ENCODE results near the gene BMERB1. TPM values are rescaled to one million over a fixed set of nuclear protein-coding genes. Genes with fewer than 3 reads are reported as not detected.

BMERB1 gene
- total and polyA plus RNA-seq, 2 experiments from 2014 or later, result 7.3 to 10.3 TPM

DNA sequence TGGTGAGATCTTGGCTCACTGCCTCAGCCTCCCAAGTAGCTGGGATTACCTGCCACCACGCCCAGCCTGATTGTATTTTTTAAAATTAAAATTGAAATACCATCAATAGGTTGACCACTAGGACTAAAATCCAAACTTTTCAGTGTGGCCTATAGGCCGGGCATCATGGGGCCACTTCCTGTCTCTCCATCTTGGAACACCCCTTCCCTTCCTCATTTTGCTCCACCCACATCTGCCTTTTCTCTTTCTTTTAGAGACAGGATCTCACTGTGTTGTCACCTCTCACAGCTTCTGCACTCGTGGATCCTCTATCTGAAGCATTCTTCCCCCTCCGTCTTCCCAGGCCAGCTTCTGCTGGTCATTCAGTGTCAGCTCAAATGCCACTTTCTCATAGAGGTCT is 57.0 kb downstream of the BMERB1 start:
- H3K79me2 ChIP-seq, result no peaks in the 10 kb centered on the region
- no peaks in the 10 kb centered on the region for H3K9me3 ChIP-seq (ENCODE audit: low read depth)
- no peaks in the 10 kb centered on the region for H3K9me2 ChIP-seq (replicated peaks; ENCODE audit: insufficient read depth)
- no peaks in the 10 kb centered on the region for H3K4me1 ChIP-seq (ENCODE audit: insufficient read depth)
- TF ChIP-seq, protein P1, sequence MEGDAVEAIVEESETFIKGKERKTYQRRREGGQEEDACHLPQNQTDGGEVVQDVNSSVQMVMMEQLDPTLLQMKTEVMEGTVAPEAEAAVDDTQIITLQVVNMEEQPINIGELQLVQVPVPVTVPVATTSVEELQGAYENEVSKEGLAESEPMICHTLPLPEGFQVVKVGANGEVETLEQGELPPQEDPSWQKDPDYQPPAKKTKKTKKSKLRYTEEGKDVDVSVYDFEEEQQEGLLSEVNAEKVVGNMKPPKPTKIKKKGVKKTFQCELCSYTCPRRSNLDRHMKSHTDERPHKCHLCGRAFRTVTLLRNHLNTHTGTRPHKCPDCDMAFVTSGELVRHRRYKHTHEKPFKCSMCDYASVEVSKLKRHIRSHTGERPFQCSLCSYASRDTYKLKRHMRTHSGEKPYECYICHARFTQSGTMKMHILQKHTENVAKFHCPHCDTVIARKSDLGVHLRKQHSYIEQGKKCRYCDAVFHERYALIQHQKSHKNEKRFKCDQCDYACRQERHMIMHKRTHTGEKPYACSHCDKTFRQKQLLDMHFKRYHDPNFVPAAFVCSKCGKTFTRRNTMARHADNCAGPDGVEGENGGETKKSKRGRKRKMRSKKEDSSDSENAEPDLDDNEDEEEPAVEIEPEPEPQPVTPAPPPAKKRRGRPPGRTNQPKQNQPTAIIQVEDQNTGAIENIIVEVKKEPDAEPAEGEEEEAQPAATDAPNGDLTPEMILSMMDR (IDR thresholded peaks at IDR 0.05; ENCODE audit: poor library complexity), result no peak
- TF ChIP-seq EZH2phosphoT487 (IDR thresholded peaks at IDR 0.05; ENCODE audit: low read depth, severe bottlenecking, unreplicated experiment) (no peak), EZH2 (IDR thresholded peaks at IDR 0.05; ENCODE audit: borderline replicate concordance) (no peak)
- H2AFZ ChIP-seq, result no peak overlapping the region
- no peak overlapping the region for H3K27ac ChIP-seq
- no peak overlapping the region for H3K4me2 ChIP-seq
- no peak overlapping the region for H3K4me3 ChIP-seq
- H3K27me3 ChIP-seq, result no peaks in the 10 kb centered on the region
- no peaks in the 10 kb centered on the region for H4K20me1 ChIP-seq (ENCODE audit: insufficient read depth, poor library complexity, severe bottlenecking)
- DNase-seq (ENCODE audit: low spot score), result no peak
- 94% methylated on average over 4 of the region's 4 CpGs for WGBS (ENCODE audit: low lambda C conversion rate, missing lambda C conversion rate)
- no peaks in the 10 kb centered on the region for H3K36me3 ChIP-seq (replicated peaks; ENCODE audit: insufficient read depth, low read depth)

DNA sequence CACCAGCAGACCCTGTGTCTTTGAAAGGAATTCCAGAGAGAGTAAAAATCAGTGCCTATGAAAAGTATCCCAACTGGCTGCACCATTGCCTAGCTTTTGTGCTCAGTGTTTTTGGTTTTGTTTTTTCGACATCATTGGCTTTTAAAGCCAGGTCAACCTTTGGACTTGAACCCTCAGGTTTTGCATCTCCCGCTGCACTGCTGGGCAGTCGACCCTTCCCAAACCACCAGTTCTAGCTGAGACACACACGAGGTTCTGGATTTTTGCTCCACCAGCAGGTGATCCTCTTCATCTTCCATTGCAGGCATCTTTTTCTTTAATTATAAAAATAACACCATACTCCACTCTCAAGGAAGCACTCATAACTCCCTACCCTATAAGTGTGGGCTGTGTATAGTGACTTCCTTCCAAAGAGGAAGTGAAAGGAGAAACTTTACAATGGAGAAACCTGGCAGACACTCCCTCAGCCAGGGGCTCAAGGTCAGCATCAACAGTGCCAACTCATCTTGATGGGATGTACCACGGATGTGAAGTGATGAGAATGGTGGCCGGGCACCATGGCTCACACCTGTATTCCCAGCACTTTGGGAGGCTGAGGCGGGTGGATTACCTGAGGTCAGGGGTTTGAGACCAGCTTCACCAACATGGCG is 57.8 kb downstream of the BMERB1 start:
- no peaks in the 10 kb centered on the region for H3K9me2 ChIP-seq (replicated peaks; ENCODE audit: insufficient read depth)
- no peak overlapping the region for H3K27ac ChIP-seq
- H3K4me2 ChIP-seq, result no peak overlapping the region
- H3K4me1 ChIP-seq (ENCODE audit: insufficient read depth), result no peaks in the 10 kb centered on the region
- H3K4me3 ChIP-seq, result no peak overlapping the region
- no peaks in the 10 kb centered on the region for H3K9me3 ChIP-seq (ENCODE audit: low read depth)
- DNase-seq (ENCODE audit: low spot score), result no peak
- no peak overlapping the region for H2AFZ ChIP-seq
- H3K27me3 ChIP-seq, result no peaks in the 10 kb centered on the region
- no peaks in the 10 kb centered on the region for H3K79me2 ChIP-seq
- H3K36me3 ChIP-seq (replicated peaks; ENCODE audit: insufficient read depth, low read depth), result no peaks in the 10 kb centered on the region
- WGBS (ENCODE audit: low lambda C conversion rate, missing lambda C conversion rate), result 83% methylated on average over 8 of the region's 8 CpGs
- TF ChIP-seq EZH2phosphoT487 (IDR thresholded peaks at IDR 0.05; ENCODE audit: low read depth, severe bottlenecking, unreplicated experiment) (no peak), EZH2 (IDR thresholded peaks at IDR 0.05; ENCODE audit: borderline replicate concordance) (no peak)
- TF ChIP-seq, protein P1 (IDR thresholded peaks at IDR 0.05; ENCODE audit: poor library complexity), result no peak
- H4K20me1 ChIP-seq (ENCODE audit: insufficient read depth, poor library complexity, severe bottlenecking), result no peaks in the 10 kb centered on the region

DNA sequence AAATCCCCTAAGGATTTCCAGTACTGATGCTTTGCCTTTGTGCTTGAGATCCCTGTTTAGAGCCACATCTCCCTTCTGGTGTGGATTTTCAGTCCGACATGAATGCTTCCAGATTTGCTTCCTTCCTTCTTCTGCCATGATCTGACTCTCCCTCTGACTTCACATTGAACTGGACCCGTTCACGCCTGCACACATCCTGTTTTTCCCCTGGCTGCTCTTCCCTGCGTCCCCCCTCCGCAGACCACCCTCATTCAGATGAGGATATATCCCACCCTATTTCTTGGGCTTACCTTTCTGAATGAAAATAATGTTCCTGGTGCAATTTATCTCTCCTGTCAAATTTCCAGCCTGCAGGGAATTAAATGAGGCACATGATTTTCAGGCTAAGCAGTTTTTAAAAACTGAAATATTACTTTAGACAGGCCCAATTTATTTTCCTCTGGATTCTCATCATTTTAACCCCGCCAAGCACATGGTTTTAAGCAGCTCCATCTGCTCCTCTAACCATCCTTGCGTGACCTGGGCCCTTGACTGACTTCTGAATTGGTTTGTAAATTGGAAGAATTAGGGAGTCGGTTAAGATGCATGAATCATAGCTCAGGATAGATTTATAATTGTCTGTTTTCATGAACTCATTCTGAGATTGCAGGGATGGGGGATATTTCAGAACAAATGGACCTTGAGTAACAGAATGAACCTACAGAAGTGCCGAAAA is 59.2 kb downstream of the BMERB1 start:
- 79% methylated on average over 9 of the region's 9 CpGs for WGBS (ENCODE audit: low lambda C conversion rate, missing lambda C conversion rate)
- Histone ChIP-seq H3K36me3 (replicated peaks; ENCODE audit: insufficient read depth, low read depth) (no peaks in the 10 kb centered on the region), H3K79me2 (no peaks in the 10 kb centered on the region), H3K9me3 (ENCODE audit: low read depth) (no peaks in the 10 kb centered on the region), H3K4me1 (ENCODE audit: insufficient read depth) (no peaks in the 10 kb centered on the region), H4K20me1 (ENCODE audit: insufficient read depth, poor library complexity, severe bottlenecking) (no peaks in the 10 kb centered on the region), H3K4me2 (no peak overlapping the region), H2AFZ (no peak overlapping the region), H3K4me3 (no peak overlapping the region), H3K9me2 (replicated peaks; ENCODE audit: insufficient read depth) (no peaks in the 10 kb centered on the region), H3K27me3 (no peaks in the 10 kb centered on the region), H3K27ac (no peak overlapping the region)
- TF ChIP-seq EZH2phosphoT487 (IDR thresholded peaks at IDR 0.05; ENCODE audit: low read depth, severe bottlenecking, unreplicated experiment), result no peak
- TF ChIP-seq, protein P1 (IDR thresholded peaks at IDR 0.05; ENCODE audit: poor library complexity), result no peak
- no peak for TF ChIP-seq EZH2 (IDR thresholded peaks at IDR 0.05; ENCODE audit: borderline replicate concordance)
- no peak for DNase-seq (ENCODE audit: low spot score)
